C4-2B (cell line): ENCODE results near the gene MRPL57.

Source experiments
- CTCF ChIP-seq: fragments of 450-650 bp; conservative IDR thresholded peaks from 2 replicates; pipeline ENCODE4 v1.5.1; 2017; ENCODE audit warnings: mild to moderate bottlenecking
- ZFX ChIP-seq: fragments of 450-650 bp; IDR thresholded peaks from 2 replicates; pipeline ENCODE4 v1.6.1; 2017

- TF ChIP-seq CTCF (no peak), ZFX (no peak)
These were observed 44.8 kb downstream of the MRPL57 start for GRCh38 chr13:21221268-21221667.
